Measurements from ENCODE around the gene NAV1.
"Not testable (repeated sequence)": the region's sequence is repeated elsewhere in the genome, so short reads cannot be mapped to it uniquely, and the experiment has no call there.

NAV1 gene

DNA sequence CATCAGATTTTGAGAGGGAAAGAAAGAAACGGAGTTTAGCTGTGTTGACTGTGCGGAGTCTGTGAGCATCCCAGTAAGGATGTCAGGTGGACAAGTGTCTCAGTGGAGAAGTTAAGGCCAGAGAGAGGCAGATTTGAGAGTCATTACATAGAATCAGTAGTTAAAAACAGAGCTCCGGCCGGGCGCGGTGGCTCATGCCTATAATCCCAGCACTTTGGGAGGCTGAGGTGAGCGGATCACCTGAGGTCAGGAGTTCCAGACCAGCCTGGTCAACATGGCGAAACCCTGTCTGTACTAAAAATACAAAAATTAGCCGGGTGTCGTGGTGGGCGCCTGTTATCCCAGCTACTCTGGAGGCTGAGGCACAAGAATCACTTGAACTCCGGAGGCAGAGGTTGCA, 42.4 kb downstream of the NAV1 start:
- H3K4me3 ChIP-seq (ENCODE audit: extremely low read depth, insufficient read depth, low read length, poor library complexity, severe bottlenecking); H3K36me3 ChIP-seq (ENCODE audit: control insufficient read depth, insufficient read depth, low read length); H3K27ac ChIP-seq (ENCODE audit: low read depth, low read length, severe bottlenecking); H3K9me3 ChIP-seq (ENCODE audit: control insufficient read depth, low read length): not testable (repeated sequence)
- peaks cover 14% of the 10 kb centered on the region for H3K4me1 ChIP-seq (ENCODE audit: control insufficient read depth, insufficient read depth, low read length, poor library complexity, severe bottlenecking)
- whole genome bisulfite sequencing, 2 experiments (ENCODE audit: insufficient coverage in 2 of 2): 94 to 95% methylated on average over 12 of the region's 12 CpGs

GRCh38 chr1:201582705-201583442, 43.9 kb downstream of the NAV1 start:
- Histone ChIP-seq H3K36me3 (ENCODE audit: control insufficient read depth, insufficient read depth, low read length) (peaks cover 6% of the 10 kb centered on the region), H3K4me3 (ENCODE audit: extremely low read depth, insufficient read depth, low read length, poor library complexity, severe bottlenecking) (no peak overlapping the region), H3K9me3 (ENCODE audit: control insufficient read depth, low read length) (no peaks in the 10 kb centered on the region), H3K27ac (ENCODE audit: low read depth, low read length, severe bottlenecking) (no peak overlapping the region), H3K4me1 (ENCODE audit: control insufficient read depth, insufficient read depth, low read length, poor library complexity, severe bottlenecking) (peaks cover 14% of the 10 kb centered on the region)
- WGBS, 2 experiments (ENCODE audit: insufficient coverage in 2 of 2): 87 to 93% methylated on average over 6 to 13 of the region's 14 CpGs

DNA sequence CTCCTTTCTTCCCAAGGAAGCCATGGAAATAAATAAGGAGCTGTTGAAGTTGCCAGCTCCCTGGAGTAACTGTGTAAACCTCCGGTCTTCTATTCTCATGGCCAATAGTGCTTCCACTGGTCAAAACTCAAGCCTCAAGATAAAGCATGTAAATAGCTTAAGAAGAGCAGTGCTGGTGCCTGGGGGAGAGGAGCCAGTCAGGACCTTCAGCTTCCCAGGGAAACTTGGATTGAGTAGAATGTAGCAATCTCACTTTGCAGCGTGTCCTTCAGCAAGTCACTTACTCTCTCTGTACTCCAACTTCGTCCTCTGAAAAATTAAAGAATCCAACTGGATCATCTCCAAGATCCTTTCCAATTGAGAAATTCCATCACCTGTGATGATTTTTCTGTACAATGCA, 44.7 kb downstream of the NAV1 start:
- 83 to 93% methylated on average over 2 of the region's 3 CpGs for WGBS, 2 experiments (ENCODE audit: insufficient coverage in 2 of 2)

DNA sequence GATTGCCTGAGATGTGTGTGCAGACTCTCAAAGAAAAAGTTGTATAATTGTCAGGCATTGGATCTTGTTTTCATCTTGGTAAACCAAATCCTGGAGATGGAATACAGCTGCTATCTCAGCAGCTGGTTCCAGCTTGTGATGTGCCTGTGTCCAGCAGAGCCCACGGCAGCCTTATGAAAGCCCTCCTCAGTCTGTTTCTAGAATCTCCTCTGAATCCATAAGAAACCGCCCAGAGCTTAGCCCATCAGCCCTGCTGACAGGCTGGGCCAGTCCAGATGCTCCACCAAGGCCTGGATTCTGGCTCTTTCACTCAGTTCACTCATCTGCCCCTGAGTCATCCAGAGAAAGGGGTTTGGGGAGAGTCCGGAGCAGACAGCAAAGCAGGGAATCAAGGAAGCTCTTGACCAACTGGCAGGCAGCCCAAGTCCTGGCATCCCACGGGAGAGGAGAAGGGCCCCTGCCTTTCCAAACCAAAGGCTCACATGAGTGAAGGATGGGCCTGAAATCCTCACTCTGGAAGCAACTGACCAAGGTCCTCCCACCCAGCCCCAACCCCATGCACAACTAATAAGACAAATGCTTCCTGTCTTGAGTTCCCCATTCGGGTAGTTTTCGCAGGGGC, 45.7 kb downstream of the NAV1 start:
- no peaks in the 10 kb centered on the region for H3K9me3 ChIP-seq (ENCODE audit: control insufficient read depth, low read length)
- 91 to 94% methylated on average over 5 to 6 of the region's 6 CpGs for WGBS, 2 experiments (ENCODE audit: insufficient coverage in 2 of 2)
- H3K4me1 ChIP-seq (ENCODE audit: control insufficient read depth, insufficient read depth, low read length, poor library complexity, severe bottlenecking): peaks cover 7% of the 10 kb centered on the region
- peaks cover 12% of the 10 kb centered on the region for H3K36me3 ChIP-seq (ENCODE audit: control insufficient read depth, insufficient read depth, low read length)
- H3K4me3 ChIP-seq (ENCODE audit: extremely low read depth, insufficient read depth, low read length, poor library complexity, severe bottlenecking): no peak overlapping the region
- no peak overlapping the region for H3K27ac ChIP-seq (ENCODE audit: low read depth, low read length, severe bottlenecking)

More for the DNA sequence above, 44.7 kb downstream of the NAV1 start:
- H3K9me3 ChIP-seq (ENCODE audit: control insufficient read depth, low read length): no peaks in the 10 kb centered on the region
- H3K36me3 ChIP-seq (ENCODE audit: control insufficient read depth, insufficient read depth, low read length): peaks cover 8% of the 10 kb centered on the region
- peaks cover 7% of the 10 kb centered on the region for H3K4me1 ChIP-seq (ENCODE audit: control insufficient read depth, insufficient read depth, low read length, poor library complexity, severe bottlenecking)
- no peak overlapping the region for H3K27ac ChIP-seq (ENCODE audit: low read depth, low read length, severe bottlenecking)
- H3K4me3 ChIP-seq (ENCODE audit: extremely low read depth, insufficient read depth, low read length, poor library complexity, severe bottlenecking): no peak overlapping the region

DNA sequence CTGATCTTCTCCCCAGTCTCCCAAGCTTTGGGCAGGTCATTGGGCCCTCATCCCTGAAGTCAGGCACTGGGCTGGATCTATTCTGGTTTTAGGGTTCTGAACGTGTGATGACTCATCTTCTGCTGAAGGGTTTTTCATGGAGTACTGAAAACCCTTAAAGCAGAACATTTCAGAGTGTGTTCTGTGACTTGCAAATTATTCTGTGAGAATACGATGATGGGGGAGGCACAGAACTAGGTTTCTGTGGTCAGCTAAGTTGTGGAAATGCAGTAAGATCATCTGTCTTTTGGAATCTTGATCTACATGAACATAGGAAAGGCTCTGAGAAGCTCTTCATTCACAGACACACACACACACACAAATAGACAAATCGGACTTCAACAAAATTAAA, 46.2 kb downstream of the NAV1 start:
- H3K27ac ChIP-seq (ENCODE audit: low read depth, low read length, severe bottlenecking): no peak overlapping the region
- H3K9me3 ChIP-seq (ENCODE audit: control insufficient read depth, low read length): no peaks in the 10 kb centered on the region
- H3K4me1 ChIP-seq (ENCODE audit: control insufficient read depth, insufficient read depth, low read length, poor library complexity, severe bottlenecking): peaks cover 7% of the 10 kb centered on the region
- WGBS, 2 experiments (ENCODE audit: insufficient coverage in 2 of 2): 71 to 75% methylated on average over 1 to 2 of the region's 3 CpGs
- peaks cover 17% of the 10 kb centered on the region for H3K36me3 ChIP-seq (ENCODE audit: control insufficient read depth, insufficient read depth, low read length)
- H3K4me3 ChIP-seq (ENCODE audit: extremely low read depth, insufficient read depth, low read length, poor library complexity, severe bottlenecking): no peak overlapping the region

DNA sequence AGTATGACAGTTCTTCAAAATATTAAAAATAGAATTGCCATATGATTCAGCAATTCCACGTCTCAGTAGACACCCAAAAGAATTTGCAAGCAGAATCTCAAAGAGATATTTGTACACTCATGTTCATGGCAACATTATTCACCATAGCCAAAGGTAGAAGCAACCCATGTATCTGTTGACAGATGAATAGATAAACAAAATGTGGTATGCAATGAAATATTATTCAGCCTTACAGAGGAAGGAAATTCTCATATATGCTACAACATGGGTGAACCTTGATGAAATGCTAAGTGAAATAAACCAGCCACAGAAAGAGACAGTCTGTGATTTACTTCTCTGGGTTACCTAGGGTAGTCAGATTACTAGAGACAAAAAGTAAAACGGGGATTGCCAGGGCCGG, 47.0 kb downstream of the NAV1 start:
- peaks cover 23% of the 10 kb centered on the region for H3K36me3 ChIP-seq (ENCODE audit: control insufficient read depth, insufficient read depth, low read length)
- H3K4me3 ChIP-seq (ENCODE audit: extremely low read depth, insufficient read depth, low read length, poor library complexity, severe bottlenecking): no peak overlapping the region
- H3K9me3 ChIP-seq (ENCODE audit: control insufficient read depth, low read length): no peaks in the 10 kb centered on the region
- WGBS, 2 experiments (ENCODE audit: insufficient coverage in 2 of 2): 90 to 93% methylated on average over 2 of the region's 3 CpGs
- H3K4me1 ChIP-seq (ENCODE audit: control insufficient read depth, insufficient read depth, low read length, poor library complexity, severe bottlenecking): peaks cover 7% of the 10 kb centered on the region
- no peak overlapping the region for H3K27ac ChIP-seq (ENCODE audit: low read depth, low read length, severe bottlenecking)

DNA sequence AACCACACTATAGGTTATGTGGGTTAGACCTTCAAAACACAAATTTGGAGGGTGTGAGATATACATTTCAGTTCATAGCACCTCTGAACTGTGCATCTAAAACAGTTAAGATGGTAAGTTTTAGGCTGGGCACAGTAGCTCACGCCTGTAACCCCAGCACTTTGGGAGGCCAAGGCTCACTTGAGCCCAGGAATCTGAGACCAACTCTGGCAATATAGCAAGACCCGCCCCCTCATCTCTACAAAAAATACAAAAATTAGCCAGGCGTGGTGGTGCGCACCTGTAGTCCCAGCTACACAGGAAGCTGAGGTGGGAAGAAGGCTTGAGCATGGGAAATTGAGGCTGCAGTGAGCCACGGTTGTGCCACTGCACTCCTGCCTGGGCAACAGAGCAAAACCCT, 47.9 kb downstream of the NAV1 start:
- Histone ChIP-seq H3K4me1 (ENCODE audit: control insufficient read depth, insufficient read depth, low read length, poor library complexity, severe bottlenecking) (peaks cover 10% of the 10 kb centered on the region), H3K4me3 (ENCODE audit: extremely low read depth, insufficient read depth, low read length, poor library complexity, severe bottlenecking) (no peak overlapping the region), H3K9me3 (ENCODE audit: control insufficient read depth, low read length) (no peaks in the 10 kb centered on the region), H3K36me3 (ENCODE audit: control insufficient read depth, insufficient read depth, low read length) (peaks cover 31% of the 10 kb centered on the region), H3K27ac (ENCODE audit: low read depth, low read length, severe bottlenecking) (no peak overlapping the region)
- WGBS, 2 experiments (ENCODE audit: insufficient coverage in 2 of 2): 83 to 89% methylated on average over 2 to 3 of the region's 5 CpGs

- Histone ChIP-seq H3K4me3 (ENCODE audit: extremely low read depth, insufficient read depth, low read length, poor library complexity, severe bottlenecking) (no peak overlapping the region), H3K4me1 (ENCODE audit: control insufficient read depth, insufficient read depth, low read length, poor library complexity, severe bottlenecking) (peaks cover 7% of the 10 kb centered on the region), H3K9me3 (ENCODE audit: control insufficient read depth, low read length) (no peaks in the 10 kb centered on the region), H3K36me3 (ENCODE audit: control insufficient read depth, insufficient read depth, low read length) (peaks cover 39% of the 10 kb centered on the region), H3K27ac (ENCODE audit: low read depth, low read length, severe bottlenecking) (no peak overlapping the region)
- 100% methylated on average over 1 of the region's 1 CpG for WGBS, 2 experiments (ENCODE audit: insufficient coverage in 2 of 2)
These were observed 48.8 kb downstream of the NAV1 start for GRCh38 chr1:201587729-201588128.
